ENCODE measurements around the gene DAB2IP.

DNA sequence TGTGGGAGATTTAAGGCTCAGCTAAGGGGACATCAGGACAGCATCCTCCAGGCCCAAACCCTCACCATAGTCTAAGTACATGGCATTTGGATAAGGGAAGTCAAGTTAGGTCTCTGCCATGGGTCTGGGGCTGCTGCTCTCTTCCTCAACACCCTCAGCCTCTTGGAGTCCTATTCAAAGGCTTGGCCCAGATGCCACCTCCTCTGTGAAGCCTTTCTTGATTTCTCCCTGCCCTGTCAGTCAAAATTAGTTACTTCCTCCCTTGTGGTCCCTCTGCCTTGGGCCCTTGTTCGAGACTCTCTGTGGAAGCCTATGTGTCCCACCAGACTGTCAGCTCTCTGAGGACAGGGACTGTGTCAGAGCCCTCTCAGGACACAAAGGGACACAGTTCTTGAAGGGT lies 17.7 kb upstream of the DAB2IP start:
- TF ChIP-seq CTCF (conservative IDR thresholded peaks at IDR 0.05; ENCODE audit: low read depth, low read length) (no peak), EZH2phosphoT487 (IDR thresholded peaks at IDR 0.05; ENCODE audit: borderline replicate concordance, low read length) (no peak), EZH2 (IDR thresholded peaks at IDR 0.05; ENCODE audit: low read length, unreplicated experiment) (no peak)

All from PC-3 (cell line).